ENCODE results near the gene CFAP410. TPM values are rescaled to one million over a fixed set of nuclear protein-coding genes. Genes with fewer than 3 reads are reported as not detected.

The CFAP410 gene
- total and polyA plus RNA-seq, 2 donors from 2014 or later = 23.3 to 45.3 TPM

DNA sequence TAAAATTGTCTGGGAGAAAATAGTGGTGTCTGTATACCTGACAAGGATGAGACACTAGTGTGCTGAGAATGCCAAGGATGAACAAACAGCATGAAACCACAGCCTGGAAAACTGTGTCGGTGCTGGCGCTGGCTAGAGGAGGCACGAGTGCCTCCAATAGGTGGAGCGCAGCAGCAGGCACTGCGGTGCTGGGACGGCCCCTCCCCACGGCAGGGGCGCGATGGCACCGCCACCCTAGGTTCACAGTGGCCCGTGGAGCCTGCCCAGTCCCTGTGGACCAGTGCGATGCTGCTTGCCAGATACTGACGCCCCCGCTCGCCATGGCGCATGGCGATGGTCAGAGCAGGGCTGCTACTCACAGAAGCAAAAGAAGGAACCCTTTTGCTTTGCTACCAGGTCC lies 6.8 kb downstream of the CFAP410 start:
- TF ChIP-seq, protein P1, sequence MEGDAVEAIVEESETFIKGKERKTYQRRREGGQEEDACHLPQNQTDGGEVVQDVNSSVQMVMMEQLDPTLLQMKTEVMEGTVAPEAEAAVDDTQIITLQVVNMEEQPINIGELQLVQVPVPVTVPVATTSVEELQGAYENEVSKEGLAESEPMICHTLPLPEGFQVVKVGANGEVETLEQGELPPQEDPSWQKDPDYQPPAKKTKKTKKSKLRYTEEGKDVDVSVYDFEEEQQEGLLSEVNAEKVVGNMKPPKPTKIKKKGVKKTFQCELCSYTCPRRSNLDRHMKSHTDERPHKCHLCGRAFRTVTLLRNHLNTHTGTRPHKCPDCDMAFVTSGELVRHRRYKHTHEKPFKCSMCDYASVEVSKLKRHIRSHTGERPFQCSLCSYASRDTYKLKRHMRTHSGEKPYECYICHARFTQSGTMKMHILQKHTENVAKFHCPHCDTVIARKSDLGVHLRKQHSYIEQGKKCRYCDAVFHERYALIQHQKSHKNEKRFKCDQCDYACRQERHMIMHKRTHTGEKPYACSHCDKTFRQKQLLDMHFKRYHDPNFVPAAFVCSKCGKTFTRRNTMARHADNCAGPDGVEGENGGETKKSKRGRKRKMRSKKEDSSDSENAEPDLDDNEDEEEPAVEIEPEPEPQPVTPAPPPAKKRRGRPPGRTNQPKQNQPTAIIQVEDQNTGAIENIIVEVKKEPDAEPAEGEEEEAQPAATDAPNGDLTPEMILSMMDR (IDR thresholded peaks at IDR 0.05; ENCODE audit: borderline replicate concordance, extremely low read depth, insufficient read depth) = no peak
- H3K36me3 ChIP-seq (ENCODE audit: control insufficient read depth in 2 of 3, insufficient read depth in 3 of 3, low read length in 3 of 3) = peaks cover 0 to 8% (median 2%) of the 10 kb centered on the region in 3 donors
- no peak overlapping the region for H3K4me3 ChIP-seq (ENCODE audit: low read length in 3 of 3)
- peaks cover 0 to 4% (median 0%) of the 10 kb centered on the region in 3 donors for H3K4me1 ChIP-seq (ENCODE audit: control insufficient read depth in 2 of 3, insufficient read depth in 2 of 3, low read depth in 1 of 3, low read length in 3 of 3)
- no peaks in the 10 kb centered on the region for H3K27me3 ChIP-seq (ENCODE audit: control insufficient read depth, insufficient read depth, low read length)
- no peak for FAIRE-seq
- DNase-seq = no peak
- no peak overlapping the region for H3K9ac ChIP-seq (ENCODE audit: low read length in 3 of 3)
- H3K9me3 ChIP-seq (ENCODE audit: control insufficient read depth in 2 of 3, insufficient read depth in 1 of 3, low read length in 3 of 3) = no peaks in the 10 kb centered on the region
- H3K27ac ChIP-seq (ENCODE audit: low read depth in 2 of 2, low read length in 2 of 2) = no peak overlapping the region
- intact Hi-C loops (cut with DNase I) = no loop called here

DNA sequence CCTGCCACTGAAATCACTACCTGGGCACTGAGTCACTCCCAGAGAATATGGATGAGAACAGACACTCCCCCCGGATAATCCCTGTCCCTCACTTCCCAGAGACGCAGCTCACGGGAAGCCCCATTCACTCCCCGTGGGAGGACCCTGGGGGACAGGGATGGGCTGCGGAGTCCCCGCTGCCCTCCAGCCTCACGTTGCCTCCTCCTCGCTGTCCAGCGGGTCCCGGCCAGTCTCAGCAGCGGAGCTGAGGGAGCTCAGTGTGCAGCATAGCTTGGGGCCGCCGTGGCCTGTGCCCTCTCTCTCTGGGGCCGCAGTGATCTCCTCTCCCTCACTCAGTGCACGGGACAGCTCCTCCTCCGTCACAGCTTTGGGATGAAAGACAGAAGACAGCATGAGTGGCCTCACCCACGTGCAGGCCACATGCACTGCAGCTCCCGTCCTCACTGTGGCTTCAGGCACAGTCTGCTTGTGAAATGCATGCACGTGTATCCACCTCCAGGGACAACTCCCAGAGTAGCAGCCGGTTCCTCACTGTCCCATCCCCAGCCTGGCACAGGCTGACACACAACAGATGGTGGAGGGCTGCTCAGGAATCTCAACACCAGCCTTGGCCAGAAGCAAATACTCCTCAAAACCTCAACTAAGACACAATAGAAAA lies 7.4 kb downstream of the CFAP410 start:
- no peak overlapping the region for H3K9ac ChIP-seq (ENCODE audit: low read length in 3 of 3)
- FAIRE-seq = no peak

DNA sequence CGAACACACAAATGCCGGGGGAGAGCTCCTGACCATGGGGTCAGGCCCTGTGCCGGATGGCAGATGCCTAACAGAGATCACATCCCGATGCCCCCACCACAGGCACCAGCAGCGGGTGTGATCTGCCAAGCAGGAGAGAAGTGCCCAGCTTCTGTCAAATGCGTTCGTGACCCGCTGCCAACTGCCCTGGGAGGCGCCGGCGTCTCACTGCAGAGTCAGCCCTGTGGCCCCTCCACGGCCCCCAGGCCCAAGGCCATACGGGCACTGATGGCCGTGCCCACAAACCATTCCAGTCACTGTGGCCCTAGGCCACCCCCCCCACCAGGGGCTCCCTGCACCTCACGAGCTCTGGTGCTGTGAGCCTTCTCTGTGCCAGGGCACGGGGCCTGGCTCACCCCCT lies 8.0 kb downstream of the CFAP410 start:
- intact Hi-C loops (cut with DNase I) = no loop called here
- no peak overlapping the region for H3K4me3 ChIP-seq (ENCODE audit: low read length in 3 of 3)
- FAIRE-seq = no peak
- TF ChIP-seq, protein P1 (IDR thresholded peaks at IDR 0.05; ENCODE audit: borderline replicate concordance, extremely low read depth, insufficient read depth) = no peak
- DNase-seq = no peak
- peaks cover 0 to 4% (median 0%) of the 10 kb centered on the region in 3 donors for H3K4me1 ChIP-seq (ENCODE audit: control insufficient read depth in 2 of 3, insufficient read depth in 2 of 3, low read depth in 1 of 3, low read length in 3 of 3)
- no peak overlapping the region for H3K9ac ChIP-seq (ENCODE audit: low read length in 3 of 3)
- no peaks in the 10 kb centered on the region for H3K9me3 ChIP-seq (ENCODE audit: control insufficient read depth in 2 of 3, insufficient read depth in 1 of 3, low read length in 3 of 3)
- no peak overlapping the region for H3K27ac ChIP-seq (ENCODE audit: low read depth in 2 of 2, low read length in 2 of 2)
- no peaks in the 10 kb centered on the region for H3K27me3 ChIP-seq (ENCODE audit: control insufficient read depth, insufficient read depth, low read length)
- H3K36me3 ChIP-seq (ENCODE audit: control insufficient read depth in 2 of 3, insufficient read depth in 3 of 3, low read length in 3 of 3) = peaks cover 0 to 3% (median 2%) of the 10 kb centered on the region in 3 donors

More for the DNA sequence above, 7.4 kb downstream of the CFAP410 start:
- H3K9me3 ChIP-seq (ENCODE audit: control insufficient read depth in 2 of 3, insufficient read depth in 1 of 3, low read length in 3 of 3) = no peaks in the 10 kb centered on the region
- no peaks in the 10 kb centered on the region for H3K27me3 ChIP-seq (ENCODE audit: control insufficient read depth, insufficient read depth, low read length)
- no peak overlapping the region for H3K27ac ChIP-seq (ENCODE audit: low read depth in 2 of 2, low read length in 2 of 2)
- TF ChIP-seq, protein P1 (IDR thresholded peaks at IDR 0.05; ENCODE audit: borderline replicate concordance, extremely low read depth, insufficient read depth) = no peak
- intact Hi-C loops (cut with DNase I) = no loop called here
- peak in 1 of 5 donors; percentile 33 for DNase-seq
- H3K36me3 ChIP-seq (ENCODE audit: control insufficient read depth in 2 of 3, insufficient read depth in 3 of 3, low read length in 3 of 3) = peaks cover 0 to 8% (median 2%) of the 10 kb centered on the region in 3 donors
- peaks cover 0 to 4% (median 0%) of the 10 kb centered on the region in 3 donors for H3K4me1 ChIP-seq (ENCODE audit: control insufficient read depth in 2 of 3, insufficient read depth in 2 of 3, low read depth in 1 of 3, low read length in 3 of 3)
- no peak overlapping the region for H3K4me3 ChIP-seq (ENCODE audit: low read length in 3 of 3)

Measured in kidney (tissue), 14 donors.